GM20000 (cell line): Measurements from ENCODE around the gene DICER1.
"Not testable (repeated sequence)": the region's sequence is repeated elsewhere in the genome, so short reads cannot be mapped to it uniquely, and the experiment has no call there.

ENCODE experiments used
- DNase-seq: peaks from one replicate; pipeline ENCODE4 v3.0.0; 2012; ENCODE audit warnings: low spot score
- TF ChIP-seq, protein P1 (sequence below): IDR thresholded peaks from 2 replicates; pipeline ENCODE4 v1.5.1; 2012; ENCODE audit warnings: mild to moderate bottlenecking, control low read depth; ENCODE audit errors: extremely low read depth, missing control alignments

The DICER1 gene

DNA sequence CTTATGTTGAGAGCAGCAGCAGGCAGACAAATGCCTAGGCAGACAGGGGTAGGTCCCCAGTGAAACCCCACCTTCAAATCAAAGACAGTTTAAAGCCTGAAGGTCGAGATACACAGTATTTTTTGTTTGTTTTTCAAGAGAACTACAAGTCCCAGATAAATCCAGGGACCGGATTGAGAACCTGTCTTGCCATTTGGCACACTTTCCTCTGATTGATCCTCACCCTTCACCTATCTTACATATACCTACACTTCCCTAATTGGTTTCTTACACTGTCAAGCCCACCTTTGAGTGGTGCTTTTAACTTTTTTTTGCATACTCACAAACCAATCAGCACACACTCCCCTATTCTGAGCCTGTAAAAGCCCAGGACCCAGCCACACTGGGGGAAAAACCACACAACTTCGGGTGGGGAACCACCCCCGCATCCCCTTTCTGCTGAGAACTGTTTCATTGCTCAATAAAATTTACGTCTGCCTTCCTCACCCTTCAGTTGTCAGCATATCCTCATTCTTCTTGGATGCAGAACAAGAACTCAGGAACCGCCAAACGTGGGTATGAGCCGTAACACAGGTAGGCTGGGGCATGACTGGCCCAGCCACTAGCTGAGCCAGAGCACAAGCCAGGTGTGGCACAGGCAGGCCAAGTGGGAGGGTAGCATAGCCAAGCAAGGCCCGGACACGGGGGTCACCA lies 11.1 kb downstream of the DICER1 start:
- DNase-seq, result no peak
- TF ChIP-seq, protein P1, sequence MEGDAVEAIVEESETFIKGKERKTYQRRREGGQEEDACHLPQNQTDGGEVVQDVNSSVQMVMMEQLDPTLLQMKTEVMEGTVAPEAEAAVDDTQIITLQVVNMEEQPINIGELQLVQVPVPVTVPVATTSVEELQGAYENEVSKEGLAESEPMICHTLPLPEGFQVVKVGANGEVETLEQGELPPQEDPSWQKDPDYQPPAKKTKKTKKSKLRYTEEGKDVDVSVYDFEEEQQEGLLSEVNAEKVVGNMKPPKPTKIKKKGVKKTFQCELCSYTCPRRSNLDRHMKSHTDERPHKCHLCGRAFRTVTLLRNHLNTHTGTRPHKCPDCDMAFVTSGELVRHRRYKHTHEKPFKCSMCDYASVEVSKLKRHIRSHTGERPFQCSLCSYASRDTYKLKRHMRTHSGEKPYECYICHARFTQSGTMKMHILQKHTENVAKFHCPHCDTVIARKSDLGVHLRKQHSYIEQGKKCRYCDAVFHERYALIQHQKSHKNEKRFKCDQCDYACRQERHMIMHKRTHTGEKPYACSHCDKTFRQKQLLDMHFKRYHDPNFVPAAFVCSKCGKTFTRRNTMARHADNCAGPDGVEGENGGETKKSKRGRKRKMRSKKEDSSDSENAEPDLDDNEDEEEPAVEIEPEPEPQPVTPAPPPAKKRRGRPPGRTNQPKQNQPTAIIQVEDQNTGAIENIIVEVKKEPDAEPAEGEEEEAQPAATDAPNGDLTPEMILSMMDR, result no peak

DNA sequence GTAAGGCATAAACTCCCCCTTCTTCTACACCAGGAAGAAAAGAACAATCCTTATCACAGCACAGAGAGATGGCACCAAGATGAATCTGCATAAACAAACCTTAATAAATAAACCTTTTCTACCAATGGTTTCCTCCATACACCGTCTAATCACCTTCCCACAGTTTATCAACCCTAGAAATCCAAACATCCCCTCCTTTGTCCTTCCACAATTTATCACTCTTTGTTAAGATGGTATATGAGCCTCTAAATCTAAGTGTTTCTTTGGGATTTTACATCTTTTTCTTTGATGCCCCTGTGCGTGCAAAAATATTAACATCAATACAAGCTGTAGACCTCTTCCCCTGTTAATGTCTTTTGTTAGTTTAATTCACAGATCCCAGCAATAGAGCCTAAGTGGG lies 12.5 kb downstream of the DICER1 start:
- TF ChIP-seq, protein P1, result no peak

DNA sequence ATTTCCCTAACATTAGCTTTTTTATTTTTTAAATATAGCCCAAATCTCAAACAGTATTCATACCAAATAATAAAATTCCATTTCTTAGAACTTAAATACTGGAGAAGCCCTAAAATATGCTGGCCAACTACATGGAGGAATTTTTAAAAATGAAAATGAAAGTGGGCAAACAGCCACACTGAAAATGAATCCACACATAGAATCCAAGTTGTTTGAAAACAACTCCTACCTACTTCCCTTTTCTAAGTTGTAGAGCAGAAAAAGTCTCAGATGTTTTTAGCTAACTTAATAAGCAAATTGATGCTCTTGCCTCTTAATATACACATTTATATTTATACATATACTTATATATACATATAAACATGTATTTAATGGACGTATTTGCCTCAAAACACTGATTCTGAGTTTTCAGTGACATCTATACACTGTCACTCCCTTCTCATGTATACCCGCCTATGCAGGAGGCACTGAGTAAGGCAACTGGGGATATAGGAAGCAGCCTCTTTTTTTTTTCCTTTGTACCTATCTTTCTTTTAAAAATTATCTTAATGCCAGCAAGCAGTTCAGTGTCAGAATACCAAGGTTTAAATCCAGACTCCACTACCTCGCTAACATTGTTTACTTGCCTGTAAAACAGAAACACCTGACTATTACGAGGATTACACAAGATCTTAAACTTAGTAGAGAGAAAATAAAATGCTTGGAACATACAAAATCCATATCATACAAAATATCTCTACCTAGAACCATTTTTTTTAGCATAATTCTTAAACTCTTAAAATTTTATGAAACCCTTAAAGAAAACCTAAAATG lies 13.3 kb downstream of the DICER1 start:
- TF ChIP-seq, protein P1, result no peak
- DNase-seq, result no peak

More for the DNA sequence above, 12.5 kb downstream of the DICER1 start:
- no peak for DNase-seq

DNA sequence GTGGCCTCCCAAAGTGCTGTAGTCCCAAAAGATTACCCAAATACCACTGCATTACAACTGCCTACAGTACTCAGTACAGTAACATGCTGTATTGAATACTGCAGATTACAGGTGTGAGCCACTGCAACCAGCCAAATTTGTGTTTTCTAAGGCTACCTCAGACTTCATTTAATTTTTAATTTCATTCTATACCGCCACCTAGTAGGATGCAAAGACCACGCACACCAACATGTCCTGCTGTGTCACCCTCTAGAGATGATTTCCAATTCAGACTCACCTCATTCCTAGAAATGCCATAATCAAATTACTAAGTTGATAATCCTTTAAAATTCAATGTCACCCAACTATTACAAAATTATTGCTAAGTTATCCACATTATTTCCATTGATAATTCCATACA lies 15.1 kb downstream of the DICER1 start:
- TF ChIP-seq, protein P1, result no peak
- DNase-seq, result no peak

DNA sequence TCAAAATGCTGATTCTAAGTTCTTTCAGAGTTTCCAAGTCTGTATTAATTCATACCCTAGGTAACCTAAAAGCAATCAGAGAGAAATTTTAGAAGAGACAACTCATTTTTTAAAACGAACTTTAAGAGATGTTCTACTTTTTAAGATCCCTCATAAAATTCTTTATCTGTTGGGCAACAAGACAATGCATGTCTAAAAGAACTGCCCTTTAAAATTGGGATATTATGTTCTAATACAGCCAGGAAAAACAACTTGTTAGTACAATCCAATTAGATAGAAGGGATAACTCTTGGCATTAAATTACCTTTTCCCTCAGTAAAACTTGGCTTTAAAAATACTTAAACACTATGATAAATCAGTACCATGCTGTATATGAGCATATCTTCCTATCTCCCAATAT lies 15.6 kb downstream of the DICER1 start:
- TF ChIP-seq, protein P1, result no peak
- no peak for DNase-seq

DNA sequence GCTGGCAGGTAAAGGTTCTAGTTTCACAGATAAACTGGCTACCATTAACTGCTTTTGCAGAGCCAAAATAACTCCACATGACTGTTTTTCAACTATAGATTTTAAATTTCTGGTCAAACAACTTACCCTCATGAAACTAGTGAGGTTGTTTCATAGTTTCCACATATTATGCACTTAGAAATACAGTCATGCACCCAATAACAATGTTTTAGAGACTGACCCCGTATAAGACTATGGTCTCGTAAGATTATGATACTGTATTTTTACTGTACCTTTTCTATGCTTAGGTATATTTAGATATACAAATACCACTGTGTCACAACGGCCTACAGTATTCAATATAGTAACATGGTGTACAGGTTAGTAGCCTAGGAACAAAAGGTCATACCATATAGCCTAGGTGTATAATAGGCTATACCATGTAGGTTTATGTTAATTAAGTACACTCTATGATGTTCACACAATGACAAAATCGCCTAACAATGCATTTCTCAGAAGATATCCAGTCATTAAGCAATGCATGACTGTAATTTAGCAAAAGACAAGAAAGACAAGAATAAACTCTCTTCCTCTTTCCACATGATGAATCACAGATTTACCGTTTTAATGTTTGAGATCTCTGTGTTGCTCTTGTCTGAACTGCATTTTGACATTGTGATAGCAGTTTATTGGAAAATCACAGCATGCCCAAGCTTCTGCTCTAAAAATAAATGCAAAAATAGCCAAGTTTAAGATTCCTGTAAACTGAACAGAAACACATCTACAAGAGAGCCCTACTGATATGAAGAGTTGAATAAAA lies 17.1 kb downstream of the DICER1 start:
- DNase-seq, result no peak
- TF ChIP-seq, protein P1, result no peak

DNA sequence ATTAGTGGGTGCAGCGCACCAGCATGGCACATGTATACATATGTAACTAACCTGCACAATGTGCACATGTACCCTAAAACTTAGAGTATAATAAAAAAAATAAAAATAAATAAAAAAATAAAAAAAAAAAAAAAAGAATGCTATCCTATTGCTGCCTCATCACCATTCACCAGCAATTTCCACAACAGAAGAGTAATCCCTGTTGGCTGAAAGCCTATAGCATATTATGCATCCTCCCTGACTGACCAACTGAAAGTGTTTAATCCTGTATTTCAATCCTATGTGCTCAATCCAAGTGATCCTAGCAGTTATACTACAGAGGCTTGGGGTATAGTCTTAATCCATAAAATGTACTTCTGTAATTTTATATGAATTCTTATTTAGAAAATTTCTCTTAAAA lies 18.5 kb downstream of the DICER1 start:
- TF ChIP-seq, protein P1, result no peak
- DNase-seq, result no peak

DNA sequence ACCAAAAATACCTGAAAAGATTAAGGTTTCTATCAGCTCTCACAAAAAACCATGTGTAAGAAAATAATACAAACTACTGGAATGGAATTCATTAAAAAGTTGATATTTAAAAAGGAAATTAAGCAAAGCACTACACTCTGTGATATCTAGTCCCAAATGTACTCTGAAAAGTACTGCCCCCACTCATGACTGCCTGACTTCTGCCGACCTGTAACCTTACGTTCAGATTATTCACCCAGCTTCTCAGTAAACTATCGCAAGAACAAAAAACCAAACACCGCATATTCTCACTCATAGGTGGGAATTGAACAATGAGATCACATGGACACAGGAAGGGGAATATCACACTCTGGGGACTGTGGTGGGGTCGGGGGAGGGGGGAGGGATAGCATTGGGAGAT lies 18.9 kb downstream of the DICER1 start:
- DNase-seq, result not testable (repeated sequence)
